HL-60 (cell line): Measurements from ENCODE around the gene FTO.

Experiments
- DNase-seq, 2 experiments: peaks; one replicate each; pipeline ENCODE4 v3.0.0-alpha.2; 2010 to 2020; ENCODE audit warnings: low read depth in 1 of 2, low spot score in 1 of 2
- H3K27ac ChIP-seq: fragments of 250-450 bp; sonication (Bioruptor Pico); replicated peaks from 2 replicates; pipeline ENCODE4 v1.5.1; 2020; ENCODE audit warnings: mild to moderate bottlenecking, moderate library complexity
- H3K27me3 ChIP-seq: fragments of 250-450 bp; sonication (Bioruptor Pico); 2 replicates; pipeline ENCODE4 v1.5.1; 2021; ENCODE audit warnings: mild to moderate bottlenecking, moderate library complexity; ENCODE audit not compliant: insufficient read depth, poor library complexity, severe bottlenecking
- H3K4me3 ChIP-seq: replicated peaks from 2 replicates; pipeline ENCODE4 v1.5.1; 2011; ENCODE audit warnings: mild to moderate bottlenecking, control low read depth, low read length; ENCODE audit not compliant: insufficient read depth
- GABPA ChIP-seq: IDR thresholded peaks from 2 replicates; pipeline ENCODE4 v1.6.1; 2012; ENCODE audit warnings: low read depth
- POLR2AphosphoS5 ChIP-seq: IDR thresholded peaks from 2 replicates; pipeline ENCODE4 v1.6.1; 2012; ENCODE audit warnings: low read depth
- SPI1 ChIP-seq: IDR thresholded peaks from 2 replicates; pipeline ENCODE4 v1.6.1; 2012; ENCODE audit warnings: low read depth, mild to moderate bottlenecking, borderline replicate concordance
- TF ChIP-seq, protein P1 (sequence below): IDR thresholded peaks from 2 replicates; pipeline ENCODE4 v1.6.1; 2012; ENCODE audit warnings: low read depth; ENCODE audit not compliant: insufficient replicate concordance
- TF ChIP-seq, protein P2 (sequence below): IDR thresholded peaks from one replicate; pipeline ENCODE4 v1.5.1; 2011; ENCODE audit warnings: low read length, control low read depth, inconsistent platforms; ENCODE audit not compliant: insufficient read depth

Gene FTO

DNA sequence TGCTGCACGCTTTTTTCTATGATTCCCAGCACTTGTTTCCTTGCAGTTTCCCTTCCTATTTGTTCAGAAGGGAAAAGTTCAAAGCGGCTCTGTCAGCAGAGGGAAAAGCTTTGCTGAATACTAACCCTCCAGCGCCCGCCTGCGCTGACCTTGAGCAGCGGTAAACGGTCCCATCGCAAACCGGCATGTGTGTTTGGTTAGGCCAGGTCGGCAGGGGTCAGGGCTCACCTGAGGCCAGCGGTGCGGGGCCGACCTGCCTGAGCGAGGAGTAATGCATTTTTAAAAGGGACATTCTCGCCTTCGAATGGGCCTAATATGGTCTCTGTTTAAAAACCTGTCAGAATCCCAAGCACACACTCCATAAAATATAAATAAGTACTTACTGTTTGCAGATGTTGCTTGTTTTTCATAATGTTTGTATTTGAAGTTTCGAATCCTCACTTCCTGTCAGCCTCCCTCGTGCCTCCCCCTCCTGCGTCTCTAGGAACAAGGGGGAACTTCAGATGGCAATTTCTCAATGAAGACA is 472.5 kb downstream of the FTO start:
- Histone ChIP-seq H3K4me3 (no peak overlapping the region), H3K27ac (no peak overlapping the region), H3K27me3 (no peaks in the 10 kb centered on the region)
- peak in 1 of 2 experiments; percentile 6 for DNase-seq
- TF ChIP-seq SPI1 (no peak; the same call in 1 of the 2 replicates), GABPA (no peak), POLR2AphosphoS5 (no peak)
- TF ChIP-seq, protein P1, sequence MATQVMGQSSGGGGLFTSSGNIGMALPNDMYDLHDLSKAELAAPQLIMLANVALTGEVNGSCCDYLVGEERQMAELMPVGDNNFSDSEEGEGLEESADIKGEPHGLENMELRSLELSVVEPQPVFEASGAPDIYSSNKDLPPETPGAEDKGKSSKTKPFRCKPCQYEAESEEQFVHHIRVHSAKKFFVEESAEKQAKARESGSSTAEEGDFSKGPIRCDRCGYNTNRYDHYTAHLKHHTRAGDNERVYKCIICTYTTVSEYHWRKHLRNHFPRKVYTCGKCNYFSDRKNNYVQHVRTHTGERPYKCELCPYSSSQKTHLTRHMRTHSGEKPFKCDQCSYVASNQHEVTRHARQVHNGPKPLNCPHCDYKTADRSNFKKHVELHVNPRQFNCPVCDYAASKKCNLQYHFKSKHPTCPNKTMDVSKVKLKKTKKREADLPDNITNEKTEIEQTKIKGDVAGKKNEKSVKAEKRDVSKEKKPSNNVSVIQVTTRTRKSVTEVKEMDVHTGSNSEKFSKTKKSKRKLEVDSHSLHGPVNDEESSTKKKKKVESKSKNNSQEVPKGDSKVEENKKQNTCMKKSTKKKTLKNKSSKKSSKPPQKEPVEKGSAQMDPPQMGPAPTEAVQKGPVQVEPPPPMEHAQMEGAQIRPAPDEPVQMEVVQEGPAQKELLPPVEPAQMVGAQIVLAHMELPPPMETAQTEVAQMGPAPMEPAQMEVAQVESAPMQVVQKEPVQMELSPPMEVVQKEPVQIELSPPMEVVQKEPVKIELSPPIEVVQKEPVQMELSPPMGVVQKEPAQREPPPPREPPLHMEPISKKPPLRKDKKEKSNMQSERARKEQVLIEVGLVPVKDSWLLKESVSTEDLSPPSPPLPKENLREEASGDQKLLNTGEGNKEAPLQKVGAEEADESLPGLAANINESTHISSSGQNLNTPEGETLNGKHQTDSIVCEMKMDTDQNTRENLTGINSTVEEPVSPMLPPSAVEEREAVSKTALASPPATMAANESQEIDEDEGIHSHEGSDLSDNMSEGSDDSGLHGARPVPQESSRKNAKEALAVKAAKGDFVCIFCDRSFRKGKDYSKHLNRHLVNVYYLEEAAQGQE, result no peak
- TF ChIP-seq, protein P2, sequence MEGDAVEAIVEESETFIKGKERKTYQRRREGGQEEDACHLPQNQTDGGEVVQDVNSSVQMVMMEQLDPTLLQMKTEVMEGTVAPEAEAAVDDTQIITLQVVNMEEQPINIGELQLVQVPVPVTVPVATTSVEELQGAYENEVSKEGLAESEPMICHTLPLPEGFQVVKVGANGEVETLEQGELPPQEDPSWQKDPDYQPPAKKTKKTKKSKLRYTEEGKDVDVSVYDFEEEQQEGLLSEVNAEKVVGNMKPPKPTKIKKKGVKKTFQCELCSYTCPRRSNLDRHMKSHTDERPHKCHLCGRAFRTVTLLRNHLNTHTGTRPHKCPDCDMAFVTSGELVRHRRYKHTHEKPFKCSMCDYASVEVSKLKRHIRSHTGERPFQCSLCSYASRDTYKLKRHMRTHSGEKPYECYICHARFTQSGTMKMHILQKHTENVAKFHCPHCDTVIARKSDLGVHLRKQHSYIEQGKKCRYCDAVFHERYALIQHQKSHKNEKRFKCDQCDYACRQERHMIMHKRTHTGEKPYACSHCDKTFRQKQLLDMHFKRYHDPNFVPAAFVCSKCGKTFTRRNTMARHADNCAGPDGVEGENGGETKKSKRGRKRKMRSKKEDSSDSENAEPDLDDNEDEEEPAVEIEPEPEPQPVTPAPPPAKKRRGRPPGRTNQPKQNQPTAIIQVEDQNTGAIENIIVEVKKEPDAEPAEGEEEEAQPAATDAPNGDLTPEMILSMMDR, result no peak

DNA sequence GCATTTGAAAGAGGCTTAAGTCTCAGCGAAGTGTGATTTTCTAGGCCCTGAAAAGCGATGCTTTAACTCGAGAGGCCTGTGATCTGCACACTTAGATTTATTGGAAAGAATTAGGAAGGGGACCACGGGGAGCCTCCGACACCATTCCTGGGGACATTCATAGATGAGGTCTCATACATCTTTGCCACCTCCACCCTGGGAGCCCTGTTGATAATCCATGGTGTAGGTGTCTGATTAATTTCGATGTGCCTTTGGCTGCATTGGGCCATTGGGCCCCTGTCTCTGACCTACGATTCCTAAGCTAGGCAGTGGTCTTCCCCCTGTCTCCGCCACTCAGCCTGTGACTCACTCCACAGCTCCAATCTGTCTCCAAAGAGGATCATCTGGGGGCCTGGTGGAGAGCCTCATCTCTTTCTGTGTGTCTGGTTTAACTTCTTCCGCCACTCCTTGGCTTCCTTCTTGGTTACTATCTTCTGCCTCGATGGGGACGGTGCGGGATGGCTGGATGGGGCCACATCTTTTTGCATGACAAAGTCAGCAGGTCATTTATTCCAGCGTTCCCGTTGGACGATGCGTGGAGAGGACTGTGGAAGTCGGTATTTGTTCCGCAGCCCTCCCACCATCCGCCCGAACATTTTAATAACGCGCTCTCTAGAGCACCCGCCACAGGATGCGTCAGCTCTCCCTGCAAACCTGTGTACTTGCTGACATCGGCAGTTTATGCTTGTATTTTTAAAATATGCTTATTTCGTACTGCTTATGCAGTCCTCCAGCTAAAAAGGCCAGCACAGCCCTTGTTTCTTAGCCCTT is 473.3 kb downstream of the FTO start:
- no peak overlapping the region for H3K27ac ChIP-seq
- no peaks in the 10 kb centered on the region for H3K27me3 ChIP-seq
- no peak for DNase-seq
- TF ChIP-seq GABPA, result no peak
- TF ChIP-seq, protein P2, result no peak
- TF ChIP-seq, protein P1, result no peak
- no peak for TF ChIP-seq SPI1
- no peak for TF ChIP-seq POLR2AphosphoS5
- no peak overlapping the region for H3K4me3 ChIP-seq

DNA sequence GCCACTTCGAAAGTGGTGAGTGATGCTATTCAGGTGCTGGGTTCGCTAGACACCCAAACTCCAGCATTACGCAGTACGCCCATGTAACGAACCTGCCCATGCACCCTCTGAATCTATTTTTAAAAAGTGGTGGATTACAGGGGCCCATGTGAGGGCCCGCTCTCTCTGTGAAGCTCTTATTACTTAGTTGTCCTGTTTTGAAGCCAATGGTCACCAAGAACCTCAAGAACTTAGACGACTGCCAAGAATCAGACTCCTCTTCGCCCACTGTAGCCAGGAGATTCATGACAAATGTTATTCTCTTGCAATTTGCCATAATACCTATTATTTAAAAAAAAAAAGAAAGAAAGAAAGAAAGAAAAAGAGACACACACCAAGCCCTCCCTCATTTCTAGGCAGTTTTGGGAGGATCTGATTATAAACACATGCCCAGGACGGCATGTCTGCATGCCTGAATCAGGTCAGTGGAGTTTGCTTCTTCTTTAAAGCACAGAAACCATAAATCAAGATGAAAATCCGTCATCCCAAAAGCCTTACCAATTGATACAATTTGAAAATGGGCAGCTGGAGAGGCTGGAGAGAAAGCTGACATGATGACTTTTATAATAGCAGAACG is 474.0 kb downstream of the FTO start:
- H3K4me3 ChIP-seq, result no peak overlapping the region
- H3K27me3 ChIP-seq, result no peaks in the 10 kb centered on the region
- TF ChIP-seq GABPA, result no peak
- TF ChIP-seq POLR2AphosphoS5, result no peak
- TF ChIP-seq, protein P2, result no peak
- TF ChIP-seq, protein P1, result no peak
- no peak for TF ChIP-seq SPI1
- DNase-seq, result no peak
- H3K27ac ChIP-seq, result no peak overlapping the region
